GM18526 (cell line): ENCODE measurements around the gene TUBA4B.
A peak's percentile ranks its signal among the peaks of the same experiment; 100 is the strongest.

ENCODE experiments used
- POLR2A ChIP-seq: IDR thresholded peaks from 3 replicates; pipeline ENCODE4 v1.6.1; 2011; ENCODE audit not compliant: insufficient read length; ENCODE audit errors: extremely low read depth

TUBA4B gene

GRCh38 chr2:219229305-219230058 lies 23.6 kb upstream of the TUBA4B start, which contains the start of the genes ANKZF1 and ATG9A:
ANKZF1 (plus strand) TSS chr2:219229806; CDS start chr2:219230258, 452 bp downstream.
ATG9A (minus strand) TSS chr2:219229636; CDS start chr2:219228024, 1,612 bp downstream.
- peak; percentile 61 for TF ChIP-seq POLR2A

- TF ChIP-seq POLR2A = peak; percentile 11
Measured at GRCh38 chr2:219230059-219230540, 22.9 kb upstream of the TUBA4B start.

- no peak for TF ChIP-seq POLR2A
Measured at GRCh38 chr2:219234331-219234730, 18.7 kb upstream of the TUBA4B start.

GRCh38 chr2:219243291-219243761 lies 9.7 kb upstream of the TUBA4B start:
- TF ChIP-seq POLR2A = no peak

- no peak for TF ChIP-seq POLR2A
Measured at GRCh38 chr2:219244789-219245147, 8.3 kb upstream of the TUBA4B start.

- peak; percentile 79 for TF ChIP-seq POLR2A
Measured at GRCh38 chr2:219245148-219245898, 7.7 kb upstream of the TUBA4B start, which contains the start of the genes GLB1L and STK16. GLB1L (minus strand) TSS chr2:219245444; CDS start chr2:219243573, 1,871 bp downstream. STK16 (plus strand) TSS chr2:219245479; CDS start chr2:219246000, 521 bp downstream.

GRCh38 chr2:219245899-219246230 lies 7.2 kb upstream of the TUBA4B start:
- no peak for TF ChIP-seq POLR2A

GRCh38 chr2:219246559-219246958 lies 6.5 kb upstream of the TUBA4B start:
- no peak for TF ChIP-seq POLR2A

- peak; percentile 24 for TF ChIP-seq POLR2A
Measured at GRCh38 chr2:219247678-219248642, 5.1 kb upstream of the TUBA4B start.

- TF ChIP-seq POLR2A = no peak
Measured at GRCh38 chr2:219248845-219249202, 4.2 kb upstream of the TUBA4B start.

- TF ChIP-seq POLR2A = peak; percentile 58
Measured at GRCh38 chr2:219249203-219249980, 3.7 kb upstream of the TUBA4B start.

- TF ChIP-seq POLR2A = no peak
Measured at GRCh38 chr2:219250049-219250781, 2.8 kb upstream of the TUBA4B start.

- TF ChIP-seq POLR2A = no peak
Measured at GRCh38 chr2:219251656-219252055, 1.4 kb upstream of the TUBA4B start.
